Activated CD4-positive, alpha-beta T cell treated with anti-CD3 and anti-CD28 coated beads for 36 hours (primary cell): ENCODE results near the gene EML6. TPM values are rescaled to one million over a fixed set of nuclear protein-coding genes. Genes with fewer than 3 reads are reported as not detected.
"Not testable (repeated sequence)": the region's sequence is repeated elsewhere in the genome, so short reads cannot be mapped to it uniquely, and the experiment has no call there.

ENCODE experiments used
- ATAC-seq: fragments of 200-7000 bp; cut with Tn5 transposase; one replicate; pipeline ENCODE4 v1.10.0; 2021; ENCODE audit warnings: mild to moderate bottlenecking, moderate library complexity
- CTCF ChIA-PET: fragments of 350-600 bp; sonication (Branson Sonifier 250); formaldehyde crosslinking; loops from one replicate; lab custom pipeline; 2021; ENCODE audit warnings: antibody characterized with exemption; lab: Charles Lee
- POLR2A ChIA-PET: fragments of 350-600 bp; sonication (Branson Sonifier 250); formaldehyde crosslinking; loops from one replicate; lab custom pipeline; 2021; ENCODE audit warnings: antibody characterized with exemption, inconsistent platforms; lab: Charles Lee
- DNase-seq: peaks from one replicate; pipeline ENCODE4 v3.0.0-alpha.2; 2020
- H3K27ac Mint-ChIP-seq: one replicate; pipeline ENCODE4 v1.8.0; 2021; ENCODE audit warnings: mixed read lengths
- H3K27me3 Mint-ChIP-seq: one replicate; pipeline ENCODE4 v1.8.0; 2021; ENCODE audit warnings: mixed read lengths
- H3K36me3 Mint-ChIP-seq: one replicate; pipeline ENCODE4 v1.8.0; 2021; ENCODE audit warnings: low read depth, mixed read lengths
- H3K4me1 Mint-ChIP-seq: one replicate; pipeline ENCODE4 v1.8.0; 2021; ENCODE audit warnings: mixed read lengths
- H3K4me3 Mint-ChIP-seq: one replicate; pipeline ENCODE4 v1.8.0; 2021; ENCODE audit warnings: mild to moderate bottlenecking, moderate library complexity, mixed read lengths
- H3K9me3 Mint-ChIP-seq: one replicate; pipeline ENCODE4 v1.8.0; 2021; ENCODE audit warnings: low read depth, mixed read lengths
- intact Hi-C, 2 experiments: fragments of 100-400 bp; cut with DNase I in 1 of 2; cut with micrococcal nuclease in 1 of 2; formaldehyde crosslinking; loops; one replicate each; pipeline versions ENCODE4 v1.14.2 to v1.15.1; 2022 to 2024; cut with DNase I, micrococcal nuclease
- total RNA-seq, 2 experiments: library from RNA; stranded (reverse); gene quantifications; one replicate each; pipeline ENCODE4 v1.2.3, GENCODE V29; 2021

EML6 gene
- total RNA-seq, 2 experiments from 2014 or later, result 0.16 to 0.30 TPM

GRCh38 chr2:54820558-54820957 is 97.1 kb downstream of the EML6 start:
- H3K9me3 Mint-ChIP-seq, result no peaks in the 10 kb centered on the region
- no peak overlapping the region for H3K4me3 Mint-ChIP-seq
- no peaks in the 10 kb centered on the region for H3K4me1 Mint-ChIP-seq
- DNase-seq, result no peak
- POLR2A ChIA-PET, result no interaction called here
- ATAC-seq, result no peak
- intact Hi-C loops, result loop anchor here in 1 of 2 experiments (2.0 kb wide), 1 partner anchor 16 kb away; no protein-coding TSS in a partner anchor
- H3K36me3 Mint-ChIP-seq, result no peaks in the 10 kb centered on the region
- CTCF ChIA-PET, result interaction anchor here (0.8 kb wide), 1 partner anchor 162 kb away, joined by 3 read pairs; no protein-coding TSS in a partner anchor
- no peak overlapping the region for H3K27ac Mint-ChIP-seq
- H3K27me3 Mint-ChIP-seq, result peaks cover 5% of the 10 kb centered on the region

GRCh38 chr2:54824567-54824966 is 101.1 kb downstream of the EML6 start:
- Mint-ChIP-seq H3K4me1 (no peaks in the 10 kb centered on the region), H3K9me3 (no peaks in the 10 kb centered on the region)
- CTCF ChIA-PET, result interaction anchor here (2.5 kb wide), 1 partner anchor 14 kb away, joined by 9 read pairs; no protein-coding TSS in a partner anchor

GRCh38 chr2:54830546-54830945 is 107.1 kb downstream of the EML6 start:
- H3K36me3 Mint-ChIP-seq, result no peaks in the 10 kb centered on the region
- CTCF ChIA-PET, result interaction anchor here (0.9 to 1.0 kb wide), 2 partner anchors 8 to 164 kb away, joined by 3 to 5 read pairs; no protein-coding TSS in a partner anchor
- no peak for DNase-seq
- intact Hi-C loops, result no loop called here
- no peaks in the 10 kb centered on the region for H3K9me3 Mint-ChIP-seq
- POLR2A ChIA-PET, result no interaction called here
- ATAC-seq, result no peak
- no peaks in the 10 kb centered on the region for H3K27me3 Mint-ChIP-seq
- no peak overlapping the region for H3K4me3 Mint-ChIP-seq
- H3K27ac Mint-ChIP-seq, result no peak overlapping the region
- no peaks in the 10 kb centered on the region for H3K4me1 Mint-ChIP-seq

More at GRCh38 chr2:54824567-54824966, 101.1 kb downstream of the EML6 start:
- POLR2A ChIA-PET, result no interaction called here
- H3K36me3 Mint-ChIP-seq, result no peaks in the 10 kb centered on the region
- peaks cover 5% of the 10 kb centered on the region for H3K27me3 Mint-ChIP-seq
- no peak overlapping the region for H3K4me3 Mint-ChIP-seq
- DNase-seq, result no peak
- intact Hi-C loops, result no loop called here
- no peak for ATAC-seq
- no peak overlapping the region for H3K27ac Mint-ChIP-seq

GRCh38 chr2:54831480-54831879 is 108.0 kb downstream of the EML6 start:
- Mint-ChIP-seq H3K36me3 (no peaks in the 10 kb centered on the region), H3K9me3 (no peaks in the 10 kb centered on the region), H3K27ac (no peak overlapping the region), H3K4me1 (no peaks in the 10 kb centered on the region), H3K27me3 (no peaks in the 10 kb centered on the region), H3K4me3 (no peak overlapping the region)
- DNase-seq (no peak), ATAC-seq (no peak)
- intact Hi-C loops, result no loop called here
- ChIA-PET POLR2A (no interaction called here), CTCF (no interaction called here)

GRCh38 chr2:54834721-54835120 is 111.3 kb downstream of the EML6 start:
- no peaks in the 10 kb centered on the region for H3K27me3 Mint-ChIP-seq
- no peak for DNase-seq
- POLR2A ChIA-PET, result no interaction called here
- no peaks in the 10 kb centered on the region for H3K4me1 Mint-ChIP-seq
- CTCF ChIA-PET, result no interaction called here
- no peaks in the 10 kb centered on the region for H3K36me3 Mint-ChIP-seq
- intact Hi-C loops, result loop anchor here (5.0 kb wide), 4 partner anchors 72 to 333 kb away; partner anchors contain the start of gene EML6 (in 1 of the 2)
- H3K27ac Mint-ChIP-seq, result no peak overlapping the region
- no peaks in the 10 kb centered on the region for H3K9me3 Mint-ChIP-seq
- ATAC-seq, result no peak
- no peak overlapping the region for H3K4me3 Mint-ChIP-seq

GRCh38 chr2:54836477-54836876 is 113.0 kb downstream of the EML6 start:
- no peaks in the 10 kb centered on the region for H3K27me3 Mint-ChIP-seq
- no peak overlapping the region for H3K27ac Mint-ChIP-seq
- H3K9me3 Mint-ChIP-seq, result no peaks in the 10 kb centered on the region
- intact Hi-C loops, result loop anchor here (5.0 kb wide), 4 partner anchors 74 to 331 kb away; partner anchors contain the start of gene EML6 (in 1 of the 2)
- H3K4me1 Mint-ChIP-seq, result no peaks in the 10 kb centered on the region
- H3K36me3 Mint-ChIP-seq, result no peaks in the 10 kb centered on the region
- ChIA-PET POLR2A (no interaction called here), CTCF (interaction anchor here (1.0 to 1.6 kb wide), 3 partner anchors 8 to 730 kb away, joined by 3 to 6 read pairs (median 4); no protein-coding TSS in a partner anchor)
- DNase-seq, result no peak
- no peak overlapping the region for H3K4me3 Mint-ChIP-seq
- ATAC-seq, result no peak

- no peak overlapping the region for H3K4me3 Mint-ChIP-seq
- peak; percentile 97 for ATAC-seq
- no peaks in the 10 kb centered on the region for H3K27me3 Mint-ChIP-seq
- CTCF ChIA-PET, result interaction anchor here (0.5 to 3.2 kb wide), 47 partner anchors 8 to 402 kb away, joined by 3 to 42 read pairs (median 3); no protein-coding TSS in a partner anchor
- intact Hi-C loops, result loop anchor here (1.0 to 5.0 kb wide), 12 partner anchors 75 to 731 kb away; partner anchors contain the start of gene EML6 (in 1 of the 2)
- no peaks in the 10 kb centered on the region for H3K9me3 Mint-ChIP-seq
- no peak overlapping the region for H3K27ac Mint-ChIP-seq
- no peaks in the 10 kb centered on the region for H3K4me1 Mint-ChIP-seq
- POLR2A ChIA-PET, result no interaction called here
- no peaks in the 10 kb centered on the region for H3K36me3 Mint-ChIP-seq
- DNase-seq, result peak; percentile 79
Measured at GRCh38 chr2:54838585-54839035, 115.1 kb downstream of the EML6 start.

- H3K4me3 Mint-ChIP-seq, result no peak overlapping the region
- no peaks in the 10 kb centered on the region for H3K27me3 Mint-ChIP-seq
- ATAC-seq (no peak), DNase-seq (no peak)
- no peaks in the 10 kb centered on the region for H3K9me3 Mint-ChIP-seq
- H3K27ac Mint-ChIP-seq, result no peak overlapping the region
- POLR2A ChIA-PET, result no interaction called here
- intact Hi-C loops, result loop anchor here (2.0 to 5.0 kb wide), 7 partner anchors 77 to 732 kb away; partner anchors contain the start of gene EML6 (in 1 of the 2)
- H3K4me1 Mint-ChIP-seq, result no peaks in the 10 kb centered on the region
- no peaks in the 10 kb centered on the region for H3K36me3 Mint-ChIP-seq
- CTCF ChIA-PET, result interaction anchor here (0.7 to 3.2 kb wide), 35 partner anchors 9 to 335 kb away, joined by 3 to 42 read pairs (median 4); no protein-coding TSS in a partner anchor
Measured at GRCh38 chr2:54839461-54840255, 116.2 kb downstream of the EML6 start.

- CTCF ChIA-PET, result interaction anchor here (0.6 to 3.2 kb wide), 6 partner anchors 57 to 403 kb away, joined by 3 to 42 read pairs (median 4); no protein-coding TSS in a partner anchor
- H3K27me3 Mint-ChIP-seq, result no peaks in the 10 kb centered on the region
- ATAC-seq, result no peak
- no peaks in the 10 kb centered on the region for H3K36me3 Mint-ChIP-seq
- DNase-seq, result no peak
- POLR2A ChIA-PET, result interaction anchor here (0.7 kb wide), 2 partner anchors 168 to 229 kb away, joined by 8 read pairs; no protein-coding TSS in a partner anchor
- no peaks in the 10 kb centered on the region for H3K4me1 Mint-ChIP-seq
- H3K27ac Mint-ChIP-seq, result no peak overlapping the region
- no peaks in the 10 kb centered on the region for H3K9me3 Mint-ChIP-seq
- no peak overlapping the region for H3K4me3 Mint-ChIP-seq
- intact Hi-C loops, result loop anchor here in 1 of 2 experiments (5.0 kb wide), 1 partner anchor 734 kb away; no protein-coding TSS in a partner anchor
Measured at GRCh38 chr2:54840559-54841468, 117.4 kb downstream of the EML6 start.

GRCh38 chr2:54841500-54841899 is 118.0 kb downstream of the EML6 start:
- ChIA-PET POLR2A (interaction anchor here (0.7 kb wide), 2 partner anchors 168 to 229 kb away, joined by 8 read pairs; no protein-coding TSS in a partner anchor), CTCF (interaction anchor here (0.7 to 1.7 kb wide), 2 partner anchors 57 to 187 kb away, joined by 3 to 4 read pairs; no protein-coding TSS in a partner anchor)
- not testable (repeated sequence) for H3K9me3 Mint-ChIP-seq, H3K4me3 Mint-ChIP-seq, H3K27ac Mint-ChIP-seq, ATAC-seq, H3K4me1 Mint-ChIP-seq, H3K36me3 Mint-ChIP-seq, DNase-seq, H3K27me3 Mint-ChIP-seq
- intact Hi-C loops, result loop anchor here in 1 of 2 experiments (5.0 kb wide), 1 partner anchor 734 kb away; no protein-coding TSS in a partner anchor
